Skin of body (tissue), 2 donors: ENCODE data around the gene FKBP5. TPM values are rescaled to one million over a fixed set of nuclear protein-coding genes. Genes with fewer than 3 reads are reported as not detected.
"Not testable (repeated sequence)": the region's sequence is repeated elsewhere in the genome, so short reads cannot be mapped to it uniquely, and the experiment has no call there.

Experiments used
- DNase-seq: peaks from one replicate; lab custom pipeline; 2025; lab: John Stamatoyannopoulos, UW
- total RNA-seq: library from RNA; depleted of rRNA; stranded (reverse); fragments of >200 nt; gene quantifications from one replicate; pipeline ENCODE4 v1.2.3, GENCODE V29; 2014

The FKBP5 gene
- total RNA-seq, 1 donor from 2014 or later, result 10.3 TPM

DNA sequence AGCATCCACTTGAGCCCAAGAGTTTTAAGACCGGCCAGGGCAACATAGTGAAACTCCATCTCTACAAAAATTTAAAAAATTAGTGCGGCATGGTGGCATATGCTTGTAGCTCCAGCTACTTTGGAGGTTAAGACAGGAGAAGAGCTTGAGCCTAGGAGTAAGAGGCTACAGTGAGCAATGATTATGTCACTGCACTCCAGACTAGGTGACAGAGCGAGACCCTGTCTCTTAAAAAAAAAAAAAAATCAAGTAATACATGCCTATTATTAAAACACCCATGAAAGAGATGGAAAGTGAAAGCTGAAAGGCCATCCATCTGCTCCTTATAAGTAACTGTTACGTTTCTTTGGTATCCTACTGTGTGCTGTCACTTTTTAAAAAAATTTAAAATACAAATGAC is 66.4 kb downstream of the FKBP5 start:
- no peak for DNase-seq

GRCh38 chr6:35620706-35621105 is 68.0 kb downstream of the FKBP5 start:
- DNase-seq, result no peak

DNA sequence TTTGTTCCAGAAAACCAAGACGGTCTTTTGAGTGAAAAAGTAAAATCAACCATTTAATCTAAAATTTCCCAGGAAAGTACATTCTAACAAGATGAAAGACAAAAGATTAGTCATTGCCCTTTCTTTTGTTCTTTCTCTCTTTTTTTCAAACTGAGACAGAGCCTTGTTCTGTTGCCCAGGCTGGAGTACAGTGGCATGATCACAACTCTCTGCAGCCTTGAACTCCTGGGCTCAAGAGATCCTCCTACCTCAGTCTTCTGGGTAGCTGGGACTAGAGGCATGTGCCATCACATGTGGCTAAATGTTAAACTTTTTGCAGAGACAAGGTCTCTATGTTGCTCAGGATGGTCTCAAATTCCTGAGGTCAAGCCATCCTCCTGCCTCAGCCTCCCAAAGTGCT is 75.0 kb downstream of the FKBP5 start:
- DNase-seq, result no peak

- DNase-seq, result no peak
Observed at GRCh38 chr6:35611240-35611639, 77.5 kb downstream of the FKBP5 start.

DNA sequence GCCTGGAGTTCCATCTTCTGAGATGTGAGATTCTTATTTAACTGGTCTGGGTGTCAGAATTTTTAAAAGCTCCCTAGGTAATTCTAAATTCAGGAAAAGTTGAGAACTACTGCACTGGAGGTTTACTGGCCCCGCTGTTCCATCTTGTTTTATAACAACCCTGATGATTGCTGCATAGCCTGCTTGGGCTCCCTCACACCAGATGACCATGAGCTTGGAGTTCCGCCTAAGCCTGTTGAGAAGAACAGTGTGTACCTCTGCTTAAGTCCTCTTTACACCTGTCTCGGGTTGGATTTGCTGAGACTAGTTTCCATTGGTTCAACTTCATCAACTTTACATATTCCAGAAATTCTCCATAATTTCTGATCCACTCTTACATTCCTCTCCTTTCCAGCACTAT is 77.9 kb downstream of the FKBP5 start:
- DNase-seq, result no peak

- no peak for DNase-seq
Observed at GRCh38 chr6:35609588-35609987, 79.1 kb downstream of the FKBP5 start.

DNA sequence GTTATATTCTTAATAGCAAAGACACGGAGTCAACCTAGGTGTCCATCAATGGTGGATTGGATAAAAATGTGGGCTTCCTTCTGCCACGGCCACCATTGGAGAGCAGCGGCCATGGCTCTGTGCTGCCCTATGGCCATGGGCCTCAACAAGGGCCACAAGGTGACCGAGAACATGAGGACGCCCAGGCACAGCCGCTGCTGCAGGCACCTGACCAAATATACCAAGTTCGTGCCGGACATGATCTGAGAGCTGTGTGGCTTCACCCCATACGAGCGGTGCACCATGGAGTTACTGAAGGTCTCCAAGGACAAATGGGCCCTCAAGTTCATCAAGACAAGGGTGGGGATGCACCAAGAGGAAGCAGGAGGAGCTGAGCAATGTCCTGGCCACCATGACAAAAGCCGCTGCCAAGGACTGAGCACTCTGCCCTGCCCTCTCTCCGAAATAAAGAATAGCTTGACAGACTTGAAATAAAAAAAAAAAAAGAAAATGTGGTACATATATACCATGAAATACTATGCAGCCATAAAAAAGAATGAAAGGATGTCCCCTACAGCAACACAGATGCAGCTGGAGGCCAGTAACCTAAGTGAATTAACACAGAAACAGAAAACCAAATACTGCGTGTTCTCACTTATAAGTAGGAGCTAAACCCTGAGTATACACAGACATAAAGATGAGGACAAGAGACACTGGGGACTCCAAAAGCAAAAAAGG is 81.0 kb downstream of the FKBP5 start:
- no peak for DNase-seq

DNA sequence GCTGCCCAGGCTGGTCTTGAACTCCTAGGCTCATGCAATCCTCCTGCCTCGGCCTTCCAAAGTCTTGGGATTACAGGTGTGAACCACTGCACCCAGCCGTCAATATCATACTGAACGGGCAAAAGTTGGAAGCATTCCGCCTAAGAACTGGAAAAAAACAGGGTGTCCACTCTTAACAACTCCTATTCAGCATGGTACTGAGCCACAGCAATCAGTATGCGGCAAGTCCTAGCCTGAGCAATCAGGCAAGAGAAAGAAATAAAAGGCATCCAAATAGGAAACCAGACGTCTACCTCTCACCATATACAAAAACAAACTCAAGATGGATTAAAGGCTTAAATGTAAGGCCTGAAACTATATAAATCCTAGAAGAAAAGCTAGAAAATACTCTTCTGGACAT is 83.1 kb downstream of the FKBP5 start:
- DNase-seq, result no peak

- no peak for DNase-seq
Observed at GRCh38 chr6:35603326-35604202, 85.2 kb downstream of the FKBP5 start.

- no peak for DNase-seq
Observed at GRCh38 chr6:35602133-35602946, 86.4 kb downstream of the FKBP5 start.

DNA sequence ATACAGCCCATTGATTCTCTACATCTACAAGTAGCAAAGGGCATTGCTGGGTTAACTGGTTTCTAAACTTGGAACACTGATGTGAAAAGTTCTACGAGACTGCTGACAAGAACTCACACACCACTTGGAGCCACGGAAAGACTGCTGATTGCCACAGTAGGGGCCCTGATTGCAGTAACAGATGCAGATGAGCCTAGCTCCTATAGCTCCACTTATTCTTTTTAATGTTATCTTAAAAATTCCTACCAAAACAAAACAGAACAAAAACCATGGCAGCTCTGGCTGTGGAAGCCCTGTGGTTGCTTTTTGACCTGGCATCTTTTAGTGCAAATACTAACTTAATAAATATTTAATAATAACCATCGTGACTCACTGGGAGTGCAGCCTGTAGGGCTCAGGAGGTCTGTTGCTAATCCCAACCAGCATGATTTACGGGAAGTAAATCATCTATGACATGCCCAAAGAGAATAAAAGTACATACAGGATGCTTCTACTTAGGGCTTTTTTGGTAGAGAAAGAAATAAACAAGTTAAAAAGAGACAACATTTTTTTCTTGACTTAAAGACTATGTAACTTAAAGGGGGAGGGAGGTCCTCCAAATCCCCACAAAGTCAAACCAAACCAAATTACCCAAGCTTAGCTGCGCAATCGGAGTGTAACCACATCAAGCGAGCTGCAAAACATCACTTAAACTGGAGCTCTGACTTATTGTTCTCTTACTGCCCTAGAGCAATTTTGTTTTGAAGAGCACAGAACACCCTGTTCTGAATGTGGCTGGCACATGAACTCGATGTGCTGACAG is 87.2 kb downstream of the FKBP5 start:
- DNase-seq, result peak; percentile 31

GRCh38 chr6:35600659-35601125 is 88.0 kb downstream of the FKBP5 start:
- DNase-seq, result no peak

- no peak for DNase-seq
Observed at GRCh38 chr6:35599761-35600658, 88.7 kb downstream of the FKBP5 start.

DNA sequence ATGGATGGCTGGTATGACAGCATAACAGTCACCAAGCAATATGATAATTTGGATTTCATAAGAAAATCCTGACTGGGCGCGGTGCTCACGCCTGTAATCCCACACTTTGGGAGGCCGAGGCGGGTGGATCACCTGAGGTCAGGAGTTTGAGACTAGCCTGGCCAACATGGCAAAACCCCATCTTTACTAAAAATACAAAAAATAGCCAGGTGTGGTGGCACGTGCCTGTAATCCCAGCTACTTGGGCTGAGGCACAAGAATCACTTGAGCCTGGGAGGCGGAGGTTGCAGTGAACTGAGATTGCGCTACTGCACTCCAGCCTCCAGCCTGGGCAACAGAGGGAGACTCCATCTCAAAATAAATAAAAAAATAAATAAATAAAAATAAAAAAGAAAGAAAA is 90.1 kb downstream of the FKBP5 start:
- not testable (repeated sequence) for DNase-seq

DNA sequence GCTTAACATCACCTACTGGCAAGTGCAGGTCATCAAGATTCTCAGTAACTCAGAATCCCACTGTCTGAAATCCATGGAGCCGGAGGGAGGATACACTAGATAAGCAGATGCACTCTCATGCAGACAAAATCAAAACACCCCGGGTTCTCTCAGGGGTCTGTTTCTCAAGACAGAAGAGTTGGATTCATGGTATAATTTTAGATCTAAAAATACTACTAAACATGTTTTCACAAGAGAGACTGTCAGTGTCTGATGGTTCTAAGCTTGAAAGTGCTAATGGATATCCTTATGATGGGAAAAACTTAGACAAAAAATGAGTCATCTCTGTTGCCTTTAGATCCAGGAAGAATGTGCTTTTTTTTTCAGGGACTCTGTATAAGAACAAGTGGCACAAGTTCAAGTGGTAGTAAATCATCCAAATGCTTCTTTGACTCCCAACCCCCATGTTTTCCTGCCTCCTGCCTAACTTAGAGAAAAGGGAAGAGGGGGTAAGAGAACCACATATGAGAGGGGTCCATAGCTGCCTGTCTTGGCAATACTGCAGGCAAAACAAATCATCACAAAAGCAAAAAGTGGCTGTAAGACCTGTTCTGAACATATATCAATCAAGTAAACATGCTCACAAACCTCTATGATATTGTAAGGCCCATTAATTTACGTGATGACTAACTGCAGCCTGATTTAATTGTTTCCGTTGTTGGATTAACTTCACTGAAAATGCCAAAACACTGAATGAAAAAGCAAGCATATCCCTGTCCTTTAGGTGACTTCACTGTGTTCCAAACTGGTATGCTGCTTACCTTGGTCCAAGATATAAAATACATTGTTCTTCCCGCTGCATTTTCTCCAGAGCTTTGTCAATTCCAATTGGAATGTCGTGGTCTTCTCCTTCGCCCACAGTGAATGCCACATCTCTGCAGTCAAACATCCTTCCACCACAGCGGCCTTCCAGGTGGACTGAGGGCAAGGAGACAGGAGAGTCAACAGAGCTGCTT is 92.0 kb downstream of the FKBP5 start:
- peak; percentile 27 for DNase-seq

DNA sequence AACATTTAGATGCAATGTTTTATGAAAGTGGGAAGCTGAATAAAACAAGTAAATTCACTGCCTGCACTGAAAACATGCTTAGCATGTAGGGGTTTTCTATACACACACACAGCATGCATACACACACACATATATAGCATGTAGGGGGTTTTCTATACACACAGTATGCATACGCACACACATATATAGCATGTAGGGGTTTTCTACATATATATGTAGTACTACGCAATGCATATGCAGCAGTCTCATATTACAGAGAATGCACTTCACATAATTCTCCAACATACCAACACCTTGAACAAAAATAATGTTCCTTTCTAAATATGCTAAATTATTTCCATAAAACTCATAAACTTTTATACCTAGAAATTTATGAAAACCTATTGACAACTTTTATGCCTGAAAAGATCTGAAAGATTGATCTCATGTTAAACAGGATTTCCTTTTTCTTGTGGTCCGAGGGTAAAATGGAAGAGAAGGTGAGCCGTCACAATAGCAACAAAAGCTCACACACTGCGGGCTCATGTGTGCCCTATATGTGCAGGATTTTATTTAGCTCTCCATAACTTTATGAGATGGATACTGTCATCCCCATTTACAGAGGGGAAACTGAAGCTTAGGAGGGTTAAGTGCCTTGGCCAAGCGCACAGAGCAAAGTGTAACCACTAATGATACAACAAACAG is 94.1 kb downstream of the FKBP5 start:
- no peak for DNase-seq

GRCh38 chr6:35592178-35592577 is 96.5 kb downstream of the FKBP5 start:
- DNase-seq, result no peak

DNA sequence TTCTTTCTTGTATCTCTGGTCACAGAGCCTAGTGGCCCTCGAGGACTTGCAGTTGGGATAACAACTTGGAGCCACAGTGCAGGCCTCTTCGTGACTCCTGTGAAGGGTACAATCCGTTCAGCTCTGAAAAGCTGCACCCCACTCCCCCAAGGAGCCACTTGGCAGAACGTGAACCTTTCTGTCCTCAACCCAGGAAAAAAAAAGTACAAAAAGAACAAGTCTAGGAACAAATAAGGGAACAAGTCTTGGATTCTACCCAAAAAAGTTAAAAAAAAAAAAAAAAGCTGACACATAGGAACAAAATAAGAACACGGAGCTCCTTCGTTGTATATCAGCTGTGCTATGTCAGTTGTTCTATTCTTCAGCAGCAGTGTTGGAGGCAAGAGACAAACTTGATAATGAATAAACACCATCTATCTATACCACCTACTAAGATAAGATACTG is 98.1 kb downstream of the FKBP5 start:
- DNase-seq, result no peak
